Keratinocyte (primary cell): ENCODE data around the gene CTNNA2. TPM values are rescaled to one million over a fixed set of nuclear protein-coding genes. Genes with fewer than 3 reads are reported as not detected.

ENCODE experiments used
- DNase-seq: peaks from one replicate; pipeline ENCODE4 v3.0.0-alpha.2; 2011; ENCODE audit warnings: low read depth, missing footprints, low spot score
- FAIRE-seq: peaks from 2 replicates; lab custom pipeline; 2011; peaks lifted over from hg19 to GRCh38; lab: Jason Lieb, UNC
- H2AFZ ChIP-seq: 2 replicates; pipeline ENCODE4 v1.6.0; 2012; ENCODE audit warnings: low read length, control low read depth, inconsistent platforms; ENCODE audit not compliant: control insufficient read depth
- H3K27ac ChIP-seq: 2 replicates; pipeline ENCODE4 v1.5.1; 2011; ENCODE audit warnings: low read length; ENCODE audit not compliant: control insufficient read depth, insufficient read depth
- H3K27me3 ChIP-seq: 3 replicates; pipeline ENCODE4 v1.6.0; 2011; ENCODE audit warnings: low read length; ENCODE audit not compliant: control insufficient read depth, insufficient read depth; ENCODE audit errors: extremely low read depth
- H3K36me3 ChIP-seq, 2 experiments: 2 replicates in 1 of 2; 3 replicates in 1 of 2; pipeline ENCODE4 v1.5.1; 2011; ENCODE audit warnings: low read length in 2 of 2, mild to moderate bottlenecking in 1 of 2; ENCODE audit not compliant: control insufficient read depth in 2 of 2, insufficient read depth in 2 of 2; ENCODE audit errors: extremely low read depth in 1 of 2
- H3K4me1 ChIP-seq: 3 replicates; pipeline ENCODE4 v1.5.1; 2011; ENCODE audit warnings: low read length; ENCODE audit not compliant: control insufficient read depth, insufficient read depth; ENCODE audit errors: extremely low read depth
- H3K4me2 ChIP-seq: 3 replicates; pipeline ENCODE4 v1.6.0; 2011; ENCODE audit warnings: low read depth, low read length; ENCODE audit not compliant: control insufficient read depth, insufficient read depth; ENCODE audit errors: extremely low read depth
- H3K4me3 ChIP-seq, 3 experiments: fragments of 200-600 bp in 1 of 3; sonication (generic) in 1 of 3; 2 replicates in 2 of 3; 3 replicates in 1 of 3; pipeline ENCODE4 v1.5.1; 2011 to 2016; ENCODE audit warnings: low read length in 3 of 3, mild to moderate bottlenecking in 3 of 3, control low read depth in 2 of 3, inconsistent platforms in 1 of 3, low read depth in 1 of 3, mixed read lengths in 1 of 3, mixed run types in 1 of 3, moderate library complexity in 1 of 3; ENCODE audit not compliant: control insufficient read depth in 2 of 3, insufficient read depth in 2 of 3; ENCODE audit errors: extremely low read depth in 1 of 3
- H3K79me2 ChIP-seq: 2 replicates; pipeline ENCODE4 v1.6.0; 2012; ENCODE audit warnings: low read length; ENCODE audit not compliant: control insufficient read depth, insufficient read depth
- H3K9ac ChIP-seq: 3 replicates; pipeline ENCODE4 v1.6.0; 2011; ENCODE audit warnings: low read length; ENCODE audit not compliant: control insufficient read depth, insufficient read depth; ENCODE audit errors: extremely low read depth
- H3K9me1 ChIP-seq: 3 replicates; pipeline ENCODE4 v1.6.0; 2011; ENCODE audit warnings: low read length; ENCODE audit not compliant: control insufficient read depth, insufficient read depth; ENCODE audit errors: extremely low read depth
- H3K9me3 ChIP-seq: 2 replicates; pipeline ENCODE4 v1.5.1; 2012; ENCODE audit warnings: low read depth, low read length; ENCODE audit not compliant: control insufficient read depth
- H4K20me1 ChIP-seq: 3 replicates; pipeline ENCODE4 v1.6.0; 2011; ENCODE audit warnings: low read length; ENCODE audit not compliant: control insufficient read depth, insufficient read depth; ENCODE audit errors: extremely low read depth
- CTCF ChIP-seq, 3 experiments: IDR thresholded peaks in 1 of 3; conservative IDR thresholded peaks in 1 of 3; optimal IDR thresholded peaks in 1 of 3; 2 replicates in 2 of 3; 3 replicates in 1 of 3; pipeline versions ENCODE3 to v1.5.1; 2011; ENCODE audit warnings: low read length in 3 of 3, mild to moderate bottlenecking in 3 of 3, moderate library complexity in 2 of 3, control low read depth in 1 of 3, inconsistent platforms in 1 of 3; ENCODE audit not compliant: insufficient read depth in 2 of 3; ENCODE audit errors: extremely low read depth in 1 of 3
- EZH2 ChIP-seq: IDR thresholded peaks from one replicate; pipeline ENCODE4 v1.6.1; 2012; ENCODE audit warnings: inconsistent platforms, mild to moderate bottlenecking, low read length, moderate library complexity
- dilution Hi-C: fragments of 300-500 bp; cut with MboI; formaldehyde crosslinking; loops from one replicate; pipeline ENCODE4 v1.7.0; 2020; ENCODE audit warnings: low sequenced_read_pairs; ENCODE audit not compliant: extremely low pct_ligation_motif_present
- polyA plus RNA-seq, 5 experiments: library from polyadenylated mRNA; depleted of rRNA in 3 of 5; stranded (reverse) in 3 of 5; stranded (forward) in 1 of 5; unstranded in 1 of 5; fragments of >200 nt; gene quantifications; 1 replicate in 1 of 5; 2 replicates in 3 of 5; 3 replicates in 1 of 5; pipeline versions ENCODE4 v1.2.1 to v1.2.3, GENCODE V29; 2011 to 2012; ENCODE audit warnings: missing spikeins in 2 of 5, low read depth in 1 of 5, low replicate concordance in 1 of 5

The CTNNA2 gene
- polyA plus RNA-seq, 1 donor (not counting 4 experiments of a cell fraction or from before 2014, with no cell fraction given), result not detected

DNA sequence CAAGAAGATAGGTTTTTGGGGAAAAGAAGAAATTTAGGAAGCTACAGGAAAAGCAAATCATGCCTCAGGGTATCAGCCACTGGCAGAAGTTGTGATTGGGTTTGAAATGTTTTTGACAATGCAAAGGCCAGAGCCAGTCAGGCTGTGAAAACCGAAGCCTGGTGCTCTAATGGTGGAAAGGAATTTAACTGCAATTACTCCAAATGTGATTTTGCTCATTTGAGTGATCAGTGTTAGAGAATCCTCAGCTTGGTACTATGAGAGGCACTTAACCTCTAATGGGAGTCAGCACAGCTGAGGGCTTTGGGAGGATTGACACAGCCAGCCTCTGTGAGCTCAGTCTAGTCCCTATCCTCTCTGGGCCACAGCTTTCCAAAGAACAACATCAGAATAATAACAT lies 615.2 kb downstream of the CTNNA2 start:
- Histone ChIP-seq H3K4me1 (no peaks in the 10 kb centered on the region), H3K9ac (no peak overlapping the region), H3K9me1 (no peaks in the 10 kb centered on the region), H3K36me3 (no peaks in the 10 kb centered on the region), H3K9me3 (peaks cover 5% of the 10 kb centered on the region), H2AFZ (no peak overlapping the region), H3K4me2 (no peak overlapping the region), H3K27ac (no peak overlapping the region), H4K20me1 (no peaks in the 10 kb centered on the region), H3K79me2 (no peaks in the 10 kb centered on the region), H3K27me3 (no peaks in the 10 kb centered on the region), H3K4me3 (no peak overlapping the region)
- dilution Hi-C loops, result no loop called here
- no peak for FAIRE-seq
- no peak for DNase-seq
- TF ChIP-seq EZH2, result no peak
- no peak for TF ChIP-seq CTCF (optimal IDR thresholded peaks at IDR 0.05 in 1 of 3, IDR thresholded peaks at IDR 0.05 in 1 of 3, conservative IDR thresholded peaks at IDR 0.05 in 1 of 3; ENCODE audit: extremely low read depth in 1 of 3, insufficient read depth in 2 of 3, low read length in 3 of 3)

GRCh38 chr2:80132281-80132680 lies 619.4 kb downstream of the CTNNA2 start:
- FAIRE-seq, result no peak
- no peaks in the 10 kb centered on the region for H3K79me2 ChIP-seq
- dilution Hi-C loops, result no loop called here
- H3K9me1 ChIP-seq, result no peaks in the 10 kb centered on the region
- peaks cover 2% of the 10 kb centered on the region for H3K9me3 ChIP-seq
- no peak for DNase-seq
- no peaks in the 10 kb centered on the region for H4K20me1 ChIP-seq
- no peak overlapping the region for H3K27ac ChIP-seq
- no peak for TF ChIP-seq EZH2
- no peak for TF ChIP-seq CTCF (optimal IDR thresholded peaks at IDR 0.05 in 1 of 3, IDR thresholded peaks at IDR 0.05 in 1 of 3, conservative IDR thresholded peaks at IDR 0.05 in 1 of 3; ENCODE audit: extremely low read depth in 1 of 3, insufficient read depth in 2 of 3, low read length in 3 of 3)
- no peak overlapping the region for H3K9ac ChIP-seq
- no peak overlapping the region for H2AFZ ChIP-seq
- H3K4me2 ChIP-seq, result no peak overlapping the region
- no peaks in the 10 kb centered on the region for H3K4me1 ChIP-seq
- H3K27me3 ChIP-seq, result no peaks in the 10 kb centered on the region
- no peaks in the 10 kb centered on the region for H3K36me3 ChIP-seq
- no peak overlapping the region for H3K4me3 ChIP-seq
